ENCODE measurements around the gene SPSB3. TPM values are rescaled to one million over a fixed set of nuclear protein-coding genes. Genes with fewer than 3 reads are reported as not detected.

SPSB3 gene
- total and polyA plus RNA-seq, 2 of the 13 experiments (the other 11 are each of a cell fraction or from before 2014, with no cell fraction given) = 13.2 to 21.9 TPM

- ATAC-seq = no peak
- no peaks in the 10 kb centered on the region for H3K9me3 ChIP-seq (ENCODE audit: low read length)
- ChIA-PET POLR2A (no interaction called here), CTCF (ENCODE audit: low intra/inter-chr PET ratio, low total read pairs) (no interaction called here)
- no peak for FAIRE-seq
- in situ Hi-C loops (cut with HindIII; ENCODE audit: extremely low pct_ligation_motif_present, low pct_unique_long_range_greater_than_20kb) (no loop called here), intact Hi-C loops (cut with micrococcal nuclease; ENCODE audit: unreplicated experiment) (no loop called here)
- no peaks in the 10 kb centered on the region for H3K79me2 ChIP-seq (ENCODE audit: insufficient read depth, low read length)
- H3K9ac ChIP-seq (ENCODE audit: insufficient read depth, low read depth, low read length) = no peak overlapping the region
- H3K4me1 ChIP-seq (ENCODE audit: insufficient read depth, low read length) = peaks cover 10% of the 10 kb centered on the region
- TF ChIP-seq POLR2A (IDR thresholded peaks at IDR 0.05; ENCODE audit: insufficient read depth in 1 of 2, low read depth in 2 of 2, low read length in 2 of 2) (0 out of 4 replicates have a peak, but pooled peaks of 1 of the 2 experiments have one; percentile 10), TERF1 (CRISPR knock-in tag; IDR thresholded peaks at IDR 0.05) (no peak), ZNF672 (CRISPR knock-in tag; IDR thresholded peaks at IDR 0.05) (no peak)
- H2AFZ ChIP-seq (ENCODE audit: low read length) = no peak overlapping the region
- H3K27me3 ChIP-seq (ENCODE audit: control insufficient read depth in 1 of 2, insufficient read depth in 2 of 2, low read length in 2 of 2) = no peaks in the 10 kb centered on the region
- no peak overlapping the region for H3K4me3 ChIP-seq (replicated peaks in 1 of 3; ENCODE audit: insufficient read depth in 1 of 3, low read depth in 2 of 3, low read length in 3 of 3)
- H3K36me3 ChIP-seq (replicated peaks in 1 of 2; ENCODE audit: control insufficient read depth in 1 of 2, insufficient read depth in 2 of 2, low read length in 2 of 2) = peaks cover 11 to 39% of the 10 kb centered on the region in 2 experiments; a peak in 4 of 5 replicates
- H3K27ac ChIP-seq (ENCODE audit: extremely low read length, insufficient read depth, low read length) = no peak overlapping the region
- DNase-seq (ENCODE audit: low spot score) = no peak
- WGBS (ENCODE audit: low lambda C conversion rate) = 95% methylated on average over 6 of the region's 9 CpGs
- H4K20me1 ChIP-seq (ENCODE audit: insufficient read depth, low read length) = peaks cover 5% of the 10 kb centered on the region; the same call in 1 of the 2 replicates
- no peak overlapping the region for H3K4me2 ChIP-seq (ENCODE audit: low read depth, low read length)
- BruUV-seq (replicated peaks) = no TSS peak
Measured at GRCh38 chr16:1817276-1817589, 34.9 kb upstream of the SPSB3 start.

- WGBS (ENCODE audit: low lambda C conversion rate) = no CpG with 5 or more reads among the region's 40 CpGs
- H3K79me2 ChIP-seq (ENCODE audit: insufficient read depth, low read length) = no peaks in the 10 kb centered on the region
- no TSS peak for BruUV-seq (replicated peaks)
- DNase-seq (ENCODE audit: low spot score) (no peak), ATAC-seq (no peak), FAIRE-seq (no peak)
- no peak overlapping the region for H3K4me2 ChIP-seq (ENCODE audit: low read depth, low read length)
- ChIA-PET CTCF (ENCODE audit: low intra/inter-chr PET ratio, low total read pairs) (no interaction called here), POLR2A (no interaction called here)
- H4K20me1 ChIP-seq (ENCODE audit: insufficient read depth, low read length) = peaks cover 5% of the 10 kb centered on the region; the same call in 1 of the 2 replicates
- H3K36me3 ChIP-seq (replicated peaks in 1 of 2; ENCODE audit: control insufficient read depth in 1 of 2, insufficient read depth in 2 of 2, low read length in 2 of 2) = peaks cover 10 to 33% of the 10 kb centered on the region in 2 experiments; a peak in 4 of 5 replicates
- H3K4me1 ChIP-seq (ENCODE audit: insufficient read depth, low read length) = peaks cover 10% of the 10 kb centered on the region
- no peak overlapping the region for H3K4me3 ChIP-seq (replicated peaks in 1 of 3; ENCODE audit: insufficient read depth in 1 of 3, low read depth in 2 of 3, low read length in 3 of 3)
- no peak overlapping the region for H3K27ac ChIP-seq (ENCODE audit: extremely low read length, insufficient read depth, low read length)
- TF ChIP-seq PAF1 (CRISPR knock-in tag; IDR thresholded peaks at IDR 0.05) (no peak), POLR2A (IDR thresholded peaks at IDR 0.05; ENCODE audit: insufficient read depth in 1 of 2, low read depth in 2 of 2, low read length in 2 of 2) (0 out of 4 replicates have a peak, but pooled peaks of 1 of the 2 experiments have one; percentile 24), KDM1A (CRISPR knock-in tag; IDR thresholded peaks at IDR 0.05) (no peak), ZNF567 (CRISPR knock-in tag; IDR thresholded peaks at IDR 0.05; ENCODE audit: borderline replicate concordance) (no peak), AKAP8 (CRISPR knock-in tag; IDR thresholded peaks at IDR 0.05) (0 out of 2 replicates have a peak, but pooled peaks have one; percentile 27), MYC (CRISPR knock-in tag; IDR thresholded peaks at IDR 0.05; ENCODE audit: borderline replicate concordance) (no peak)
- TF ChIP-seq, protein P1, sequence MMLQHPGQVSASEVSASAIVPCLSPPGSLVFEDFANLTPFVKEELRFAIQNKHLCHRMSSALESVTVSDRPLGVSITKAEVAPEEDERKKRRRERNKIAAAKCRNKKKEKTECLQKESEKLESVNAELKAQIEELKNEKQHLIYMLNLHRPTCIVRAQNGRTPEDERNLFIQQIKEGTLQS (CRISPR knock-in tag; IDR thresholded peaks at IDR 0.05) = no peak
- H3K27me3 ChIP-seq (ENCODE audit: control insufficient read depth in 1 of 2, insufficient read depth in 2 of 2, low read length in 2 of 2) = no peaks in the 10 kb centered on the region
- intact Hi-C loops (cut with micrococcal nuclease; ENCODE audit: unreplicated experiment) = no loop called here
- H3K9ac ChIP-seq (ENCODE audit: insufficient read depth, low read depth, low read length) = no peak overlapping the region
- no peak overlapping the region for H2AFZ ChIP-seq (ENCODE audit: low read length)
- in situ Hi-C loops (cut with HindIII; ENCODE audit: extremely low pct_ligation_motif_present, low pct_unique_long_range_greater_than_20kb) = no loop called here
- H3K9me3 ChIP-seq (ENCODE audit: low read length) = no peaks in the 10 kb centered on the region
Measured at GRCh38 chr16:1816396-1817275, 34.3 kb upstream of the SPSB3 start.

Measured in HepG2 (cell line).